Hematopoietic multipotent progenitor cell treated with erythropoietin and hydrocortisone succinate and interleukin-3 and kit ligand, for 8 days (in vitro differentiated cells): ENCODE results near the gene ATP2B2.

Source experiments
- DNase-seq: peaks from one replicate; pipeline ENCODE4 v3.0.0-alpha.2; 2015

Gene ATP2B2

GRCh38 chr3:10528046-10528445 is 22.7 kb upstream of the ATP2B2 start:
- no peak for DNase-seq

- no peak for DNase-seq
Measured at GRCh38 chr3:10527295-10528001, 22.1 kb upstream of the ATP2B2 start.

GRCh38 chr3:10526366-10526765 is 21.0 kb upstream of the ATP2B2 start:
- no peak for DNase-seq

- no peak for DNase-seq
Measured at GRCh38 chr3:10524799-10525301, 19.5 kb upstream of the ATP2B2 start.

GRCh38 chr3:10524270-10524669 is 18.9 kb upstream of the ATP2B2 start:
- no peak for DNase-seq

GRCh38 chr3:10523561-10523960 is 18.2 kb upstream of the ATP2B2 start:
- no peak for DNase-seq

GRCh38 chr3:10522646-10523303 is 17.4 kb upstream of the ATP2B2 start:
- DNase-seq: no peak

GRCh38 chr3:10521772-10522441 is 16.5 kb upstream of the ATP2B2 start:
- DNase-seq: no peak

- no peak for DNase-seq
Measured at GRCh38 chr3:10520072-10520471, 14.7 kb upstream of the ATP2B2 start.

GRCh38 chr3:10519236-10519635 is 13.8 kb upstream of the ATP2B2 start:
- no peak for DNase-seq

GRCh38 chr3:10518506-10519150 is 13.2 kb upstream of the ATP2B2 start:
- DNase-seq: no peak

- no peak for DNase-seq
Measured at GRCh38 chr3:10517627-10518026, 12.2 kb upstream of the ATP2B2 start.

- DNase-seq: no peak
Measured at GRCh38 chr3:10516544-10517452, 11.4 kb upstream of the ATP2B2 start.

- no peak for DNase-seq
Measured at GRCh38 chr3:10515884-10516495, 10.6 kb upstream of the ATP2B2 start.

GRCh38 chr3:10515396-10515795 is 10.0 kb upstream of the ATP2B2 start:
- no peak for DNase-seq

- DNase-seq: no peak
Measured at GRCh38 chr3:10514407-10515069, 9.2 kb upstream of the ATP2B2 start.

GRCh38 chr3:10513306-10513705 is 7.9 kb upstream of the ATP2B2 start:
- no peak for DNase-seq

GRCh38 chr3:10512687-10513086 is 7.3 kb upstream of the ATP2B2 start:
- DNase-seq: no peak

- DNase-seq: no peak
Measured at GRCh38 chr3:10511809-10512494, 6.6 kb upstream of the ATP2B2 start.

GRCh38 chr3:10510743-10511432 is 5.5 kb upstream of the ATP2B2 start:
- no peak for DNase-seq
